Right lobe of liver (tissue), 6 donors: ENCODE measurements around the gene RAB36. TPM values are rescaled to one million over a fixed set of nuclear protein-coding genes. Genes with fewer than 3 reads are reported as not detected.

Experiments
- ATAC-seq, 4 donors: fragments of 200-7000 bp; cut with Tn5 transposase; one replicate each; pipeline ENCODE4 v1.9.1; 2020; ENCODE audit warnings: mild to moderate bottlenecking in 4 of 4, moderate library complexity in 4 of 4
- DNase-seq, 3 donors: peaks; one replicate each; pipeline ENCODE4 v3.0.0-alpha.2; 2020
- H3K27ac ChIP-seq, 3 donors: fragments of 200-600 bp; one replicate each; pipeline ENCODE4 v1.8.0; 2022
- H3K27me3 ChIP-seq, 2 donors: fragments of 200-600 bp; one replicate each; pipeline ENCODE4 v1.8.0; 2022
- H3K36me3 ChIP-seq, 4 donors: fragments of 200-600 bp; sonication (generic) in 1 of 4; one replicate each; pipeline versions ENCODE4 v1.5.1 to v1.8.0; 2017 to 2022; ENCODE audit warnings: control low read depth in 1 of 4
- H3K4me1 ChIP-seq, 4 donors: fragments of 200-600 bp; sonication (generic) in 1 of 4; one replicate each; pipeline versions ENCODE4 v1.5.1 to v1.8.0; 2017 to 2022; ENCODE audit warnings: control low read depth in 1 of 4
- H3K4me3 ChIP-seq, 3 donors: fragments of 200-600 bp; one replicate each; pipeline ENCODE4 v1.8.0; 2022
- H3K9me3 ChIP-seq, 4 donors: fragments of 200-600 bp; sonication (generic) in 1 of 4; one replicate each; pipeline versions ENCODE4 v1.5.1 to v1.8.0; 2017 to 2022; ENCODE audit warnings: control low read depth in 1 of 4
- POLR2A ChIP-seq: fragments of 450-650 bp; IDR thresholded peaks from one replicate; pipeline ENCODE4 v1.6.1; 2017; ENCODE audit warnings: antibody characterized with exemption, mild to moderate bottlenecking
- whole genome bisulfite sequencing: methylation state at CpG from one replicate; pipeline ENCODE4 v1.1.6; 2018; ENCODE audit warnings: low coverage, low lambda C conversion rate; ENCODE audit not compliant: insufficient coverage; ENCODE audit errors: missing lambda C conversion rate; 5-methylcytosine and 5-hydroxymethylcytosine counted together
- intact Hi-C, 2 donors: fragments of 100-400 bp; cut with DNase I; formaldehyde crosslinking; loops; one replicate each; pipeline versions ENCODE4 v1.11.2 to v1.14.1; 2022
- total RNA-seq, 6 experiments: library from RNA; depleted of rRNA in 2 of 6; stranded (reverse); fragments of >200 nt in 2 of 6; fragmentation: NEBNext Ultra II Directional in 3 of 6; extraction: Animal tissue kit (Norgen Biotek cat#: 25700) in 3 of 6; gene quantifications; one replicate each; pipeline versions ENCODE4 v1.1.0 to v1.2.4, GENCODE V29; 2016 to 2023
- TF ChIP-seq, protein P1 (sequence below), 4 donors: fragments of 200-600 bp in 3 of 4; fragments of 450-650 bp in 1 of 4; IDR thresholded peaks; one replicate each; pipeline versions ENCODE4 v1.5.1 to v1.8.0; 2016 to 2022; ENCODE audit warnings: antibody characterized with exemption in 4 of 4, mild to moderate bottlenecking in 2 of 4
- donor health status: DM: no; HTN: yes; CAD: no.
- donor health status: DM: no; HTN: no; CAD: no.
- donor health status: DM: no; HTN: no; CAD: no.
- donor health status: DM: no; HTN: yes; CAD: no.
- donor health status: DM: no; HTN: yes; CAD: no.

The RAB36 gene
- total RNA-seq, 6 experiments from 2014 or later = 0.07 to 0.65 (median 0.19) TPM

DNA sequence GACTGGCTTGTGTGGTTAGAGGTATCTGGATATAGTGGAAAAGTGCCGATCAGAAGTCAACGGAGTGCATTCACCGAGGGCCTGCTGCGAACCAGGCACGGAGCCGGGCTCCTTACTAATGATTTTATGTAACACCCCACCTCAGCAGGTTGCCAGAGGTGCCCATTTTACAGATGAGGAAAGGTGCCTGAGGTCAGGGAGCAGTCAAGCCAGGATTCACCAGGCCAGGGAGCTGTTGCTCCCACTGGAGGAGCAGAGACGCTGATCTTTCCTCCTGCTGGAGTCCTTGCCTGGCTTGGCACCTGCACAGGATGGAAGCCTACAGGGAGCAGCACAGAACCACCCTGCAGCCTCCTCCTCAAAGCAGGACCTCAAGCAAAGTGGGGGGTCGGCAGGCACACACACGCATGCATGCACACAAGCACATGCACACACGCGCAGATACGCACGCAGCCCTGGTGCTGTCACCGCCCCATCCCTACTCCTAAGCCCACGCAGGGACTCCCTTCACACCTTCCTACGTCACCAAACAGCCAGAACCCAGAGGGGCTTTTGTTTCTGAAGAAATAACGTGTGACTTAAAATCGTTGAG, 19.7 kb upstream of the RAB36 start:
- WGBS = 85% methylated on average over 11 of the region's 18 CpGs
- intact Hi-C loops = loop anchor here (5.0 kb wide), 2 partner anchors 163 to 168 kb away; no protein-coding TSS in a partner anchor
- H3K36me3 ChIP-seq = no peaks in the 10 kb centered on the region
- peaks cover 0 to 7% (median 0%) of the 10 kb centered on the region in 4 donors for H3K4me1 ChIP-seq
- no peak overlapping the region for H3K4me3 ChIP-seq
- no peak overlapping the region for H3K27ac ChIP-seq
- DNase-seq (peak in 2 of 3 donors; percentile 10 to 45), ATAC-seq (no peak)
- no peaks in the 10 kb centered on the region for H3K9me3 ChIP-seq
- TF ChIP-seq, protein P1, sequence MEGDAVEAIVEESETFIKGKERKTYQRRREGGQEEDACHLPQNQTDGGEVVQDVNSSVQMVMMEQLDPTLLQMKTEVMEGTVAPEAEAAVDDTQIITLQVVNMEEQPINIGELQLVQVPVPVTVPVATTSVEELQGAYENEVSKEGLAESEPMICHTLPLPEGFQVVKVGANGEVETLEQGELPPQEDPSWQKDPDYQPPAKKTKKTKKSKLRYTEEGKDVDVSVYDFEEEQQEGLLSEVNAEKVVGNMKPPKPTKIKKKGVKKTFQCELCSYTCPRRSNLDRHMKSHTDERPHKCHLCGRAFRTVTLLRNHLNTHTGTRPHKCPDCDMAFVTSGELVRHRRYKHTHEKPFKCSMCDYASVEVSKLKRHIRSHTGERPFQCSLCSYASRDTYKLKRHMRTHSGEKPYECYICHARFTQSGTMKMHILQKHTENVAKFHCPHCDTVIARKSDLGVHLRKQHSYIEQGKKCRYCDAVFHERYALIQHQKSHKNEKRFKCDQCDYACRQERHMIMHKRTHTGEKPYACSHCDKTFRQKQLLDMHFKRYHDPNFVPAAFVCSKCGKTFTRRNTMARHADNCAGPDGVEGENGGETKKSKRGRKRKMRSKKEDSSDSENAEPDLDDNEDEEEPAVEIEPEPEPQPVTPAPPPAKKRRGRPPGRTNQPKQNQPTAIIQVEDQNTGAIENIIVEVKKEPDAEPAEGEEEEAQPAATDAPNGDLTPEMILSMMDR (IDR thresholded peaks at IDR 0.05) = no peak
- H3K27me3 ChIP-seq = no peaks in the 10 kb centered on the region

DNA sequence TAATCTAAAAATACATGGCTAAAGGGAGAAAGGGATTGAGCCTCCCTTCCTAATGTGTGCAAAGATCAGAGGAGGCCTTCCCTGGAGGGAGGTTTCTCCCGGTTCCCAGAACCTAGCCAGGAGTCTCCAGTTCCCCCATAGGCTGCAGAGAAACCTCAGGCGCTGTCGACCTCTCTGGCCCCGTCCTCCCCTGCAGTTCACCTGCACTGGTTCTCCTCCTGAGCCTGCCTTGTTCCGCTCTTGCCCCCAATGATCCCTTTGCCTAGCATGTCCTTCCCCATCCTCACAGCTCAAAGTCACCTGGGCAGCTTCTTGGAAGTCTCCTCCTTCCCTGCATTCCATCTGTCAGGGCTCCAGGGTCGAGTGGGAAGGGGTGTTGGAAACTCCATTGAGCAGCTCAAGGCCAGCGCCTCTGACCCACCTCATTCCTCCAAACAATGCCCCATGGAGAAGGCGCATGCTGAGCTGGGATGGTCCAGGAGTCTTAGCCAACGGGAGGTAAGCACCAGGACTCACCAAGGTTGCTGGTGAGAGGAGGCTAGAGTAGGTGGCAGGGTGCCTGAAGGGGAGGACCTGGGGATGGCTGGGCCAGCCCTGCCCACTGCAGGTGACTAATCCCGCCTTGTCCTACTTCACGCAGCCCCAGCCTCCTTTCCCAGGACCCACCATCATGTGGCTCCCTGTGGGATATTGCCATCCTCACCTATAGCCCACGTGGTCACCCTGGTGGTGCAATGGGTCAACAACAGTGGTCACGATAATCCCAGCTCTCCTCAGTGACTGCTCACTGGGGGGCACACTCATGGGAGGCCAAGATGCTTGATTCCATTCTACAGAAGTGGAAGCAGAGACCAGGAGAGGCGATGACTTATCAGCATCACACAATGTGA, 18.9 kb upstream of the RAB36 start:
- no peak overlapping the region for H3K4me3 ChIP-seq
- 92% methylated on average over 6 of the region's 14 CpGs for WGBS
- no peak overlapping the region for H3K27ac ChIP-seq
- H3K9me3 ChIP-seq = no peaks in the 10 kb centered on the region
- H3K4me1 ChIP-seq = peaks cover 0 to 7% (median 0%) of the 10 kb centered on the region in 4 donors
- peak in 1 of 3 donors; percentile 11 for DNase-seq
- no peaks in the 10 kb centered on the region for H3K36me3 ChIP-seq
- ATAC-seq = no peak
- intact Hi-C loops = loop anchor here (5.0 kb wide), 2 partner anchors 164 to 169 kb away; no protein-coding TSS in a partner anchor
- no peak for TF ChIP-seq POLR2A
- TF ChIP-seq, protein P1 (IDR thresholded peaks at IDR 0.05) = no peak
- H3K27me3 ChIP-seq = no peaks in the 10 kb centered on the region

DNA sequence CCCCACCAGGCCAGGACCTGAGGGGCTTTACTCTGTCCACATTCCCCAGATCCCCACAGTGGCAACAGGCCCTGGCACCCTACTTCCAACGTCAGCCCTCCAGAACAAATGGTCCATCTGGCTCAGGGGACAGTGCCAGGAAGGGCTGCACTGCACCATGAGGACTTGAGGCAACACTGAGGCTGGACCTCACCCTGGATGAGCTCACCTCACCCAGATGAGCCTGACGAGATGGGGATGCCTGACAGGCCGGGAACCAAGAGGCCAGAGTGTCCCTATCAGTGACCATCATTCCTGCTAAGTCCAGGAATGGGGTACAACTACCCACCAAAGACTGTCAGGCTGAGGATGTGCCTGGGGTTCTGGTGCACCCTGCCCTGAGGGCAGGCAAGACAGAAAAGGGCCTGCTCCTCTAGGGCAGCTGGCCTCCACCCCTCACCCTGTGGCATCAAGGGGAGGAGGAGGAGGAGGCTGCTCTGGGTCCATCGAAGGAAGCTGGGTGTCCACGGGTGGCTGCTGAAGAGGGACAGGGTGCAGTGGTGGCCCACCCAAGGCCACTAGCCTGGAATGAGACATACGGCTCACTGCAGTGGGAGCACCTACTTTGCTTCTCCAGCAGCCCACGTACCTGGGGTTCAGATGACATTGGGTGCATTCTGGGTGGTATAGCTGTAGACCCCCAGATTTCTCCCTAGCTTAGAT, 18.1 kb upstream of the RAB36 start:
- Histone ChIP-seq H3K4me3 (no peak overlapping the region), H3K4me1 (peaks cover 0 to 7% (median 0%) of the 10 kb centered on the region in 4 donors), H3K36me3 (no peaks in the 10 kb centered on the region), H3K9me3 (no peaks in the 10 kb centered on the region), H3K27me3 (no peaks in the 10 kb centered on the region), H3K27ac (no peak overlapping the region)
- intact Hi-C loops = loop anchor here (5.0 kb wide), 2 partner anchors 165 to 170 kb away; no protein-coding TSS in a partner anchor
- ATAC-seq (no peak), DNase-seq (peak in 1 of 3 donors; percentile 5)
- TF ChIP-seq, protein P1 (IDR thresholded peaks at IDR 0.05) = no peak
- TF ChIP-seq POLR2A = no peak
- WGBS = 80% methylated on average over 1 of the region's 7 CpGs

DNA sequence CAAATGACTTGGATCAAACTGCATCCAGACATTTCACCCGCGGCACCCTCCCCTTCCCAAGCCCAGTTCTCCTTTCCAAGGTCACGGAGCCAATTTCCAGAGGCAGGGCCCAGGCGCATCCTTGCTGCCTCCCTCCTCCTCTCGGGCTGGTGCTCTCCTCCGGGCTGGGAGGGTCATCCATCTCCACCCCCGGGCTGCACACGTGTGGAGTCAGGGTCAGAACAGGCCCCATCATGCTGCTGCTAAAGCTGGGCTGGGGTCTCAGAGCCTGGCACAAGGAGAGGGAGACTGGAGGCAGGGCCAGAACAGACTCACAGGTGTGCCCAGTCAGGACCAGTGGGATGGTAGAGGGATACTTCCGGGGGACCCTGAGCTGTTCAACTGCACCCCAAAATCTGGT, 17.5 kb upstream of the RAB36 start:
- ATAC-seq (no peak), DNase-seq (peak in 2 of 3 donors; percentile 16 to 40)
- intact Hi-C loops = loop anchor here (5.0 kb wide), 2 partner anchors 165 to 170 kb away; no protein-coding TSS in a partner anchor

More for the DNA sequence above, 17.5 kb upstream of the RAB36 start:
- no peak overlapping the region for H3K27ac ChIP-seq
- H3K27me3 ChIP-seq = no peaks in the 10 kb centered on the region
- no peak overlapping the region for H3K4me3 ChIP-seq
- no peaks in the 10 kb centered on the region for H3K9me3 ChIP-seq
- 80% methylated on average over 2 of the region's 9 CpGs for WGBS
- TF ChIP-seq, protein P1 (IDR thresholded peaks at IDR 0.05) = no peak
- TF ChIP-seq POLR2A = no peak
- no peaks in the 10 kb centered on the region for H3K36me3 ChIP-seq
- peaks cover 0 to 7% (median 0%) of the 10 kb centered on the region in 4 donors for H3K4me1 ChIP-seq
